Endothelial cell of umbilical vein (primary cell): ENCODE results near the gene BCL11A.

Experiments used
- POLR2AphosphoS5 ChIP-seq: IDR thresholded peaks from 2 replicates; pipeline ENCODE4 v1.6.1; 2012; ENCODE audit warnings: low read depth, mild to moderate bottlenecking, control low read depth, low read length, moderate library complexity; ENCODE audit not compliant: insufficient read depth
- TF ChIP-seq, protein P1 (sequence below), 2 donors: IDR thresholded peaks; 1 replicate in 1 of 2; 2 replicates in 1 of 2; pipeline ENCODE4 v1.5.1; 2011; ENCODE audit warnings: low read length in 2 of 2, mild to moderate bottlenecking in 2 of 2, moderate library complexity in 2 of 2, control low read depth in 1 of 2, inconsistent platforms in 1 of 2, low read depth in 1 of 2; ENCODE audit not compliant: insufficient read depth in 1 of 2; ENCODE audit errors: extremely low read depth in 1 of 2
- TF ChIP-seq, protein P2 (sequence below): IDR thresholded peaks from 2 replicates; pipeline ENCODE4 v1.6.1; 2011; ENCODE audit not compliant: insufficient read depth, insufficient read length

DNA sequence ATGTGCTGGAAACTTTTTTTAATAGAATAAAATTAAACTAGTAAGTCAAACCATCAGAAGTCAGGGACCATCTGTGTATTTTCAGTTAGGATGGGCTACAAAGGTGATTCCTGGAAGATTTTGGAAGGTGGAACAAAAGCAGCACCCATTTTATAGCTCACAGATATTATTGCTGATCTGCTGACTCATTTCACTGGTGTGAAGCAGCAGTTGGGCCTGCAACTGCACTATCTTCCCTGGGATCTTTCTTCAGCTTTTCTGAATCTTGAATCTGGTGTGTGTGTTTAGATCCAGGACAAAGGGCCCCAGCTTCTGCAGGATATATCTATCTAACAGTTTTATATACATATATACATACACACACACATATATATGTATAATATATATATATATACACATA is 35.6 kb upstream of the BCL11A start:
- TF ChIP-seq, protein P1, sequence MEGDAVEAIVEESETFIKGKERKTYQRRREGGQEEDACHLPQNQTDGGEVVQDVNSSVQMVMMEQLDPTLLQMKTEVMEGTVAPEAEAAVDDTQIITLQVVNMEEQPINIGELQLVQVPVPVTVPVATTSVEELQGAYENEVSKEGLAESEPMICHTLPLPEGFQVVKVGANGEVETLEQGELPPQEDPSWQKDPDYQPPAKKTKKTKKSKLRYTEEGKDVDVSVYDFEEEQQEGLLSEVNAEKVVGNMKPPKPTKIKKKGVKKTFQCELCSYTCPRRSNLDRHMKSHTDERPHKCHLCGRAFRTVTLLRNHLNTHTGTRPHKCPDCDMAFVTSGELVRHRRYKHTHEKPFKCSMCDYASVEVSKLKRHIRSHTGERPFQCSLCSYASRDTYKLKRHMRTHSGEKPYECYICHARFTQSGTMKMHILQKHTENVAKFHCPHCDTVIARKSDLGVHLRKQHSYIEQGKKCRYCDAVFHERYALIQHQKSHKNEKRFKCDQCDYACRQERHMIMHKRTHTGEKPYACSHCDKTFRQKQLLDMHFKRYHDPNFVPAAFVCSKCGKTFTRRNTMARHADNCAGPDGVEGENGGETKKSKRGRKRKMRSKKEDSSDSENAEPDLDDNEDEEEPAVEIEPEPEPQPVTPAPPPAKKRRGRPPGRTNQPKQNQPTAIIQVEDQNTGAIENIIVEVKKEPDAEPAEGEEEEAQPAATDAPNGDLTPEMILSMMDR (IDR thresholded peaks at IDR 0.05; ENCODE audit: extremely low read depth in 1 of 2, insufficient read depth in 1 of 2, low read depth in 1 of 2, low read length in 2 of 2) = no peak
- no peak for TF ChIP-seq POLR2AphosphoS5
- TF ChIP-seq, protein P2, sequence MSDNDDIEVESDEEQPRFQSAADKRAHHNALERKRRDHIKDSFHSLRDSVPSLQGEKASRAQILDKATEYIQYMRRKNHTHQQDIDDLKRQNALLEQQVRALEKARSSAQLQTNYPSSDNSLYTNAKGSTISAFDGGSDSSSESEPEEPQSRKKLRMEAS = no peak
